NCI-H1048 (cell line): ENCODE results near the gene LZTFL1.
A peak's percentile ranks its signal among the peaks of the same experiment; 100 is the strongest.

ENCODE experiments used
- DNase-seq: peaks from one replicate; lab custom pipeline; 2025; lab: John Stamatoyannopoulos, UW

Gene LZTFL1, protein sequence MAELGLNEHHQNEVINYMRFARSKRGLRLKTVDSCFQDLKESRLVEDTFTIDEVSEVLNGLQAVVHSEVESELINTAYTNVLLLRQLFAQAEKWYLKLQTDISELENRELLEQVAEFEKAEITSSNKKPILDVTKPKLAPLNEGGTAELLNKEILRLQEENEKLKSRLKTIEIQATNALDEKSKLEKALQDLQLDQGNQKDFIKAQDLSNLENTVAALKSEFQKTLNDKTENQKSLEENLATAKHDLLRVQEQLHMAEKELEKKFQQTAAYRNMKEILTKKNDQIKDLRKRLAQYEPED

DNA sequence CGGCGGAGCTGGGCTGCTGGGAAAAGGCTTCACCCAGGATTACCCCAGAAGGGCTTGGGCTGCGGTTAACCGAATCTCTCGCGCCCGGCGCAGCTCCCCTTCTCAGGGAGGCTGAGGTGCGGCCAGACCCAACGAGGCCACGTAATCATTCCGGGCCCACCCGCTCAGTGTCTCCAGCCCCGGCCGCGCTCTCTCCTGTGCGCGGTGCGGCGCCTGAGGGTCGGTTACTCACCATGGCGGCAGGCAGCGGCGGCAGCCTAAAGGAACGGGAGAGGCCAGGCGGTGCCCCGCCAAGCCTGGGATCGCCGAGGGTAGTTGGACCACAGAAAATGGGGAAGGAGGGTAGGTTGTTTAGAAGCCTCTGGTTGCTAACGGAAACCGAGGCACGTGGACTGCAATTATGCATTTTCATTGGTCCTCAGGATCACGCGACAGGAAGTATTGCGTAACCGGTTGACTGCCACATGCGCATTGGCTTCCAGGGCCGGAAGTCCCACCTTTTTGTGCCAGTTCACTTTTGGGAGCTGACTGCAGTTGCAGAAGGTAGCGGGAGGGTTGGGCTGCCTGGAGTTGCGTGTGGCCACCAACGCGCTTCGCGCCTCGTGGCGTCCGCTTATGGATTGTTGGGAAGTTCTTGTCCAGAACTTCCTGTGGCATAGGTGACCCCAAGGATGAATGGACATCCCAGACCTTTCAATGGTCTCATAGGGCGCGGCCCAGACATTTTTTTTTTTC, at the start of gene LZTFL1:
TSS of gene LZTFL1 (minus strand) at position 363 of the 735 bp plus-strand sequence. CDS start at position 235, 128 bp downstream.
- peak; percentile 89 for DNase-seq

DNA sequence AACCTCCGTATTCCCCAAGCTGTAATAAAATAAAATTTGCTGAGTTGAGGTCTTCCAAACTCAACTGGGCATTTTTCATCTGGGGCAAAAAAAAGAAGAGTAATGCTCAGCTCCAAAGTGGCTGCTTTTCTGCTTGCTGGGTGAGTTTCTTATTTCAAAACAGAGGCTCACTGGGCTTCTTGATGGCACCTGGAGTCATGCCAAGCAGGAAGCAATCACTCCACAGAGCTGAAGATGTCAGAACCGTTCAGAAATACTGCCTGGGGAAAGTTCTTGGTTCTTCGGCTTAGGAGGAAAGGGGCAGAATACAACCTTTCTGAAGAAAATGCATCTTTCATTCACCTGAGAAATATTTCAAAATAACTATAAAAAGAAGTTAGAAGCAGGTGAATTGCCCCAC, 48.5 kb upstream of the LZTFL1 start:
- DNase-seq = no peak

DNA sequence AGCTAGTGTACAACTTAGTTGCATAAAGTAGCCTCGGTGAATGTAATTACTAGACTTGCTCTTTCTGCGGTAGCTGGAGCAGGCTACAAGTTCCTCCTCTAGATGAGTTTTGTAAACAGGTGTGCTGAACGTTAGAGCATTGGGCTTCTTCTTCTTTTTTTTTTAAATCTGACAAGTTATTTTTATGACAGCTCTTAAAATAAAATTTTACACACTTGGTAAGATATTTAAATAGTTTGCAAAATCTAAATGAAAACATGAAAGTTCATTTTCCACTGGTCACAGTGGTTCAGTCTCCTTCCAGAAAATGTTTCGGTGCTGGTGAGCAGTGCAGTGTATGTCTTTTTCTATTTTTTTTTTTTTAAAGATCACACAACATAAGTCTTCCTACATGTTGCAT, 47.4 kb upstream of the LZTFL1 start:
- DNase-seq = no peak

DNA sequence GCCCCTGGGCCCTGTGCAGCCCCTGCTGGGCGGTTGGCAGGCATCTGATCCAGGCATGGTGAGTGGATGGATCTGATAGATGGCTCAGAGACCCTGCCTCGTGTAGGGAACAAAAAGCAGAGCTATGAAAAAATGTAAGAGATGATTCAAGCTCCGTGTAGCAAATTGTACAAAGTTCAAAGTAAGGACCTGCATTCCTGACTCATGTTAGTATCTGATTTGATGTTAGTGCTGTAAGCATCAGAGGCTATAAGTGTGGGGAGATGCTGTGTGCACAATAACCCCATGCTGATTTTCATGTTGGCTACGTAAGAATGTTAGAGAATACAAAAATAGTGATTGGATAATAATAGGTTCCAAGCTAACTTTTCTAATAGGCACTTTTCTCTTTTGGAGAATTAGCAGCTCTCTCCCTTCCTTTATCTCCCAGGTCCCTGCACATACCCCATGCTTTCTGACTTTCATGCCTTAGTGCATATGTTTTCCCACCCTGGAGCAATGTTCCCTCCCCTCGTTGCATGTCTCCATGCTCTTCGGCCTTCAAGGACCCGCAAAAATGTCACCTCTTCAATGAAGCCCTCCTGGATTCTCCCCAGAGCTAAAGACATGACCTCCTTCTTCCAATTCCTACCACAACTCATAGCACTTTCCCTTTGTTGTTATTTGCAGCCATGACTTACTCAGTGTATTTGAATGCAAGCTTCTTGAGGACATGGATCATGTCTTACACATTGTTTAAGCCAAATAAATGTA, 46.0 kb upstream of the LZTFL1 start:
- DNase-seq = no peak

DNA sequence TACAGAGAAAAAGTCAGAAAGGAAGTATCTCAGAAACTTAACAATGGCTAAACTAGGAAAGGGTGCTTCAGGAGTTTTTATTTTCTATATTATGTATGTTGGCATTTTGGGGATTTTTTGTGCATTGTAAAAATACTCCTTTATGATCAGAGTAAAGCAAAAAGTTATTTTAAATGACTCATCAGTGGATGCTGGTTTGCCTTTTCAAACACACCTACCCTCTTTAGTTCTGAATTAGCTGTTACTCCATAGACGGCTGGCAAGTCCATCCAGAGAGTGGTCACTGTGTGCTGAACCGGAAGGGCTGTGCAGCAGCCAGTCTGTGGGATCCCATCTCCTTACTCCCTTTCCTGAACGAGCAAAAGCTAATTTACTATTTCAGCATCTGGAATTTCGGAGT, 45.4 kb upstream of the LZTFL1 start:
- DNase-seq = no peak

DNA sequence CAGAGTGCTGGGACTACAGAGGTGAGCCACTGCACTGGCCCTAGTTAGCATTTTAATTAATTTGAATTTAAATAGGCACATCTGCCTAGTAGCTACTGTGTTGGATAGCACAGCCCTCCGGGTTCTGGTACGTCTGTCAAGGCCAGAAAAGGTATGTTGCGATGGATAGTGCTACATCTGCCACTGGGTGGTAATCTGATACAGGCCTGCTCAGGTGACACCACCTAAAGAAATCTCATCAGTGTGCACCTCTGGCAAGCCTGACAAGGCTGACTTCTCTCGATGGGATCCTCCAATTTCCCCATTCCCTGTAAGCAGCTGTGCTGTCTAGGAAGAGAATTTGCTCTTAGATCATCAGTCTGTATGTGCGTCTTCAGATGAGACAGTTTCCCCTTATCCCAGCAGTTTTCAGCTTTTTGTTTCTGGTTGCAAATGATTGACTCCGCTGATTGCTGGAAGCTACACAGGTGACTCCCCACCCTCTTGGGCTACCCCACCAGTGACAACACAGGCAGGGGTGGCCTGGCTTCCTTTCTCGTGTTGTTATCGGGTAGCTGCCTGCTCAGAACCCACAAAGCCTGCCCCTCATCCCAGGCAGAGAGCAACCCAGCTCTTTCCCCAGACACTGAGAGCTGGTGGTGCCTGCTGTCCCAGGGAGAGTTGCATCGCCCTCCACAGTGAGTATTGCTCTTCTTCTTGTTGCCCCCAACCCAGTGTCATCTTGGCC, 44.2 kb upstream of the LZTFL1 start, which contains the start of gene CCR9:
TSS of gene CCR9 (plus strand) at position 565 of the 727 bp plus-strand sequence. CDS start 8,391 bp downstream, outside the sequence.
- DNase-seq = no peak

DNA sequence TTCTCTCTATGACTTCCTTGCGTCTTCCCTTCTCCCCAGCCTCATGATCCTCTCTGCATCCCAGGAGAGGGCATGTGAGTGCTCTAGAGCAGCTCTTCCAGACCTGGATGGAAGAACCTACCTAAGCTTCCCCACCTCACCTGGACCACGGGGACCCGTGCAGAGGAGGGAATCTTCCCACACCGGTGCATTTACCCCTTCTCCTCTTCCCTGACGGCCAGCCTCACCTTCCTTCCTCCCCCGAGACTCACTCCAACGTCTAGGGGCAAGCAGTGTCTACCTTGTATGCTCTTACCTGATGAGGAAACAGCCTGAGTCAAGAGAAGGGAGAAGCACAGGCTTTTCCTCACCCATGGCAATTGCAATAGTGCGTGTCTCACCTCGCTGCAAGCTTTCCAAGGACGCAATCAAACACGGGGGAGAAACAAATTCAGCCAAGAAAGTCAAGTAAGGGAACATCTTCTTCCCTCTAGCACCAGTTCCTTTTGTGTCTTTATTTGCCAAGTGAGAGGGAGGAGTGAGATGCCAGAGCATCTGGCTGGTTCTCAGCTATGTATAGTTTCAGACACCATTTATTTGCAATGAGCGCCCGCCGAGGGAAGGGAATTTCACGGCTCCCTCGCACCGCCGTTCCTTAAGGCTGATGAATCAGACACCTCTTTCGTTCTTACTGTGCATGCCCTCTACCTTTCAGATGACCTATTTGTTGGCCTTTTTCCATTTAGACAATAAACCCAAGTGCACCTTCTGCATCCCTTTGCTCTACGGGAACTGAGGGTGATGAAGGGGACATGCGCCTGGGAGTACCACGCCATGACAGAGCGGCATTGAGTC, 42.7 kb upstream of the LZTFL1 start:
- DNase-seq = no peak

DNA sequence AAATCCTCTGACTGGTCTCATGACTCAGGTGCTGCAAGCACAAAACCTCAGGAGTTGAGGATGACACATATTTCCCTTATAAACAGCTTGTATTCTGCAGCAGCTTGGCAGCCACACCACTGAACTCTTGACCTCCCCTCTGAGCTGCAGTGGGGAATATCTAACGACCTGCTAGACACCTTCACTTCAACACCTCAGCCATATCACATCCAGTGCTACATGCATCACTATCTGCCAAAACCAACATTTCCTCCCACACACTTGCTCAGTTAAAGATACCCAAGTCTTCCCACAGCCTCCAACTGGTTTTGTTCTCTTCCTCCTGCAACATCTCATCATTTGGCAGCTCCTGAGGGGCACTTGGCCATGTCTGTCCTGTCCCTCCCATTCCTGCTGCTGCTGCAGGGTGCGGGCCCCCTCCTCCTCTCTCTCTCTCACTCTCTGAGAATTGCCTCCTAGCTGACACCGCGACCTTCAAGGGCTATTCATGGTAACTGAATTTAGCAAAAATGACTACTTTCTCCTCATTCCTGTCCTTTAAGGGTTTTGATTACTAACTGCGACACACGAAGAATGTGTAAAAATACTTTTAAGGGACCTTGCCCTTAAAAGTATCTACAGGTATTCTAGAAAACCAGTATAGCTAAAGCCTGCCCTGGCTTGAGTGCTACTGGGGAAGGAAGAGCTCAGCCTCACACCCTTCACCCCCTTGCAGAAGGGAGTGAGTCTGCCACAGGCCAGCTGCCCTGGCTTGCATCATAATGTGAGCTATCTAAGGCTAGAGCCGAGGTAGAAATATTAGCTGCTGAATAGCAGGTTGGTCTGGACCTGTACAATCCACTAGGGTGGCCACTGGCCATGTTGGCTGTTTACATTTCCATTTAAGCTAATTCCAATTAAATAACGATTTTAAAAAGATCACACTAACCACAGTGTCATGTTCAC, 39.4 kb upstream of the LZTFL1 start:
- DNase-seq = no peak

DNA sequence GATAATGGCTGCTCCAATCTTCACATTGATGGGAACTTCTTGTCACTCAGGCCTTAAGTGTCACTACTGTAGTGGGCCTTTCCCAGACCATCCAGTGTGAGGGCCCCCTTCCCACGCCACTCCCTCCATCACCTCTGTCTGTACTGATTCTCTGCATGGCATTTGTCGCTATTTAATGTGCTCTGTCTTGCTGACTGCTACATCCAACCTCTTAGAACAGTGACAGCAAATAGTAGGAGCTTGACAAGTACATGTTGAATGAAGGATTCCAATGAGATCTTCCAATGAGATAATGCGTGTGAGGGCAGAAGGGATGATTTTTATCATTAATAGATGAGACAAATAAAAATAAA, 38.8 kb upstream of the LZTFL1 start:
- DNase-seq = no peak

DNA sequence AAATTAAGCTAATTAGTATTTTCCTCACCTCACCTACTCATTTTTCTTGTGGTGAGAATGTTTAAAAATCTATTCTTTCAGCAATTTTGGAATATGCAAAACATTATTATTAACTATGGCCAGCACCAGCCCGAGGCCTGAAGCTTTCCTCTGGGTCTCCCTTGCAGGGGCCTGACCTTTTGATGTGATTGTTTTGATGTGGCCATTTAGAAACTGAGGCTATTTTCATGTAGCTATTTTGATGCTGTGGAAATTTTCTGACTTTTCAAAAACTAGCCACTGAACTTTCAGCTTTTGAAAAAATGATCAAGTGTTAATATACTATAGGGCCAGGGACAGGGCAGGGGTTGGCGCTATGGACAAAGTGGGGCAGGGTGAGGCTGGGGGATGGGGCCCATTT, 36.2 kb upstream of the LZTFL1 start:
- no peak for DNase-seq

DNA sequence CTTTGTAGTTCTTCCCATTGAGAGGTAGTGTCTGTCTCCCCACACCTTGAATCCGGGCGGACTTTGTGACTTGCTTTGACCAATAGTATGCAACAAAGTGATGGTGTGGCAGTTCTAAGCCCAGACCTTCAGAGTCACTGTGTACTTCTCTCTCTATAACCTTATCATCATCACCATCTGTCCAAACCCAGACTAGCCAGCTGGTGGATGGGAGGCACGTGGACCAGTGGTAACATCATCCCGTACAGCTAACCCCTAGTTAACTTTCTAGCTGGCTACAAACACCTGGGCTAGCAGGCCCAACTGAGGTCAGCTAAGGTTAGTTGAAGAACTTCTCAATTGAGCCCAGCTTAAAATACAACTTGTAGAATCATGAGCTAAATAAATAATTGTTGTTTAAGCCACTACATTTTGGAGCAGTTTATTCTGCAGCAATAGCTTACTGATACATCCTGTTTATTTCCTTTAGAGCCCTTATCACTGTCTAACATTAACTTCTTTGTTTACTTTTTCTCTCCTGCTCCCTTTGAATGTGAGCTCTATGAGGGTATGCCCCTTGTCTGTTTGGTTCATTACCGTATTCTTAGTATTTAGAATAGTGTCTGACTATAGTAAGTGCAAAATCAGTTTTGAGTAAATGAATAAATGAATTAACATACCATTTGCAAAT, 32.9 kb upstream of the LZTFL1 start:
- DNase-seq = no peak

DNA sequence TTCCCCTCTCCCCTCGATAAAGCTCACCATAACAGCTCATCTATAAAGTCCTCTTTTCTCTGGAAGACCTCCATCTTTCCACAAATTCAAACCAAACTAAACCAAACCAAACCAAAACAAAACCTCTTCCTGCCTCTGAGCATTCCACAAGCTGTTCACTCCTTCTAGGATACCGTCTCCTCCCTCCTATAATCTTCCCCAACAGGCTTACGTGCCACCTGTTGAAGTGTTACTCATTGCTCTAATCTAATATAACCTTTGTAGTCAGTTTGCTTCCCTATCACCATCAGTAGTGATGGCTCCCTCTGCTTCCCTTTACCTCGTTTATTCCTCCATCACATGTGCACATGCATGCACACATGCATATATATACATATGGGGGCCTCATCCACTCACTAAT, 31.7 kb upstream of the LZTFL1 start:
- DNase-seq = no peak

DNA sequence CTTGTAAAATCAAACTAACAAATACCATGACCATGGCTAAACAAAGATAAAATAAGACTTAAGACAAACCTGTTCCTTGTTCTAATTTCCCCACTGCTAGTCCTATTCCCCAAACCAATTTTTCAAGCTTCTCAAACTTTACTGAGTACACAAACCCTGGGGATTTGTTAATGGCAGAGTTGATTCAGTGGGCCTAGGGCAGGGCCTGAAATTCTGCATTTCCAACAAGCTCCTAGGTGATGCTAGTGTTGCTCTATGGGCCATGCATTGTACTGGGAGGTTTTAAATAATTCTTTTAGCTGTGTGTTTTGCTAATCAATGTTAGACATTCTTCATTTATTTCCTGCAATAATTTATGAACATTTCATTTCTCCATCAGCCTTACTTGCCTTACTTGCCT, 31.1 kb upstream of the LZTFL1 start:
- no peak for DNase-seq

DNA sequence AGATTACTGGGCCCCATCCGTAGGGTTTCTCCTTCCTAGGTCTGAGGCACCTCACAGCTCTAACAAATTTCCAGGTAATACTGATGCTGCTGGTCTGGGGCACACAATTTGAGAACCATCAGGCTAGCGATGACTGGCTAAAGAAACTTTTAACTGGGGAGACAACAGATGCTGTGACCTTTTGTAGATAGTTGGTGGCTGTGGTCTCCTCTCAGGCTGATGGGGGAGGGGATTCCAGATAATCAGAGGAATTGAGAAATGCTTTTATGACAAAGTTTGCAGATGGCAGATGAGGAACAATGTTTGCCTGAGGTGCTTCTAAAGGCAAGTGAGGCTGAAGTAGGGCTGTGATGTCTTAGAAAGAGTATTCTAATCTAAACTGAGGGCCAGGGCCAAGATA, 30.6 kb upstream of the LZTFL1 start:
- no peak for DNase-seq

DNA sequence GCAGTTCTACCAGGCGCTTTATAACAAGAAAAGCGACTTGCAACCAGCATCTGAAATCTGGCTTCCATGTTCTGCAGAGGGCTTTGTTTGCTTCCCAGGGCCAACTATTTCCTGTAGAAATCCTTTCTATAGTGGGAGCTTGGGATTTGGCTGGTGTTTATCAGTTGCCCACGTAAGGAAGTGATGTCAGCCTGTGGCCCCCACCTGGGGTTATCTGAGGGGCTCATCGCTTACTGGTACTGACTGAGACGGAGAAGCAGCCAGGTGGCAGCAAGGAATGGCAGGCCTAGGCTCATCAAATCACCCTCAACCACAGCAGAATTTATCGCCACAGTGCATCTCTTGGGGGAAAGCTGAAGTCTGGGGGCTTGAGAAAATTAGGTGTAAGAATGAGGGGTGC, 29.9 kb upstream of the LZTFL1 start:
- no peak for DNase-seq

DNA sequence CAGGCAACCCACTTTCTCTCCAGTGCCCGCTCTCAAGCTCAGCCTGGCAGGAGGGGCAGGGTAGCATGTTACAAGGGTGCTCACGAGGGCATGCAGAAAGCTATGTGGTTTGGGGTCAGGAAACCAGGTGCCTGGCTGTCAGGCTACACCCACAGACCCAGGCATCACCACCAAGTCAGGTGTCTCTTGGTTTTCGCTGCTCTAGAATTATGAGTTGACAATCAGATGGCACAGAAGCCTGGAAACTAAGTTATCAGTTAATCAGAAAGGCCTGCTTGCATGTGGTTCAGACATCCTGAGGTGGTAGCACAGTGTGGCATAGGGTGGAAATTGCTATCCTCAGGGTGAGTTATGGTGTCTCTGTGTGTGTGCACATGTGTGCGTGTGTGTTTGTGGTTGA, 28.2 kb upstream of the LZTFL1 start:
- no peak for DNase-seq

DNA sequence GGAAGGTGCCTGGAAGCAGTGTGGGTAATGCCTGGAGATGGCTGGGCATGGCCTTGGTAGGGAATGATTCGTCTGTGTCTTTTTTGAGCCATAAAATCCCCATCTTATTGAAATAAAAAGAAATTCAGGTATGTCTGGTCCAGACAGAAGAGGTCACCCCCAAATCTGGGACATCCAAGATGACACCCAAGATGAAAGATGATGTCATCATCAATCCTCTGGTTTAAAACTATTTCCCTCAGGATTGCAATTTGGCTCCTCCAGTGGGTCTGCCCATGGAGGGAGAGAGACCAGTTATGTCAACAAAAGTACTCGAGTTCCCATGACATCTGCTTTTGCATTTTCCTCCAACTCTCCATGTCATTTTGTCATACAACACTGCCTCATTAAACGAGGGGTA, 27.7 kb upstream of the LZTFL1 start:
- DNase-seq = no peak

DNA sequence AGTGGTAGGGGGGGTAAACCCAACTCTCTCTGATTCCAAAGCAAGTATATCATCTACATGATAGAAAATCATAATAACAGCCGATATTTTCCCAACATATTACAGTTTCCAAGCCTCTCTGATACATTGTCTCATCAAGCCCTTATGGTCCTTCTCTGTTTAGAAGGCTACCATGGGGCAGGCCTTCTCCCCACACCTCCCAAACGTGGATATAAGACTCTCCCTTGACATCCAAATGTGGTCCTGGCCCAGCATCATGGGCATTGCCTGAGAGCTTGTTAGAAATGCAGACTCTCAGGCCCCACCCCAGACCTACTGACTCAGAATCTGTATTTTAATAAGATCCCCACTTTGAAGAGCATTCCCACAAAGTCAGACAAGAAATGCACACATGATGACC, 26.7 kb upstream of the LZTFL1 start:
- no peak for DNase-seq

DNA sequence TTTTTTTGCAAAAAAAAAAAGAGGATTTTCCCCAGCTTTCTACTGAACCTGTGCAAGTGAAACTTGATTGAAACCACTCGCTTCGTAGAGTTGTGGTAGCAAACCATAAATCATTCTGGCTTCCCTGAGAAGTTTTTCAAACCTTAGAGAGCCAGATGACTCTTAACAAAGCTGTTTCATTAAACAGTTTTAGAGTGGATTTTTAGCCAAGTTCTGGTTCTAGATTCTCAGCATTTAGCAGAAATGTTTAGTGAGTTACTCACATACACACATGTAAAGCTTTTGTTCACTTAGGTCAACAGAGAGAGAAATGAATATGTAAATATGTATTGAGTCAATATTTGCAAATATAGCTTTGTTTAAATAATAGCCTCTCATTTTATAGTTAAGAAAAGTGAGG, 26.3 kb upstream of the LZTFL1 start:
- DNase-seq = no peak

DNA sequence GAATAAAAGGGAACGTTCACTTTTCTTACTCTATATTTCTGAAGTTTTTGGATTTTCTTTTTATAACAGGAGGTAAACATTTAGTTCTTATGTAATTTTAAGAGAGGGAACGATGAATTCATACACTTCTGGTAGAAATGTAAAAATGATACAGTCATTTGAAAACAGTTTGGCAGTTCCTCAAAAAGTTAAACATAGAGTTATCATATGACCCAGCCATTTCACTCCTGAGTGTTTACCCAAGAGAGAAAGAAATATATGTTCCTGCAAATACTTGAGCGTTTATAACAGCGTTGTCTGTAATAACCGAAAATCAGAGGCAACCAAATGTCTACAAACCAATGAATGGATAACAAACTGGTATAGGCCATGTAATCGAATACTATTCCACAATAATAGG, 23.6 kb upstream of the LZTFL1 start:
- DNase-seq = no peak
